WERI-Rb-1 (cell line): Measurements from ENCODE around the gene DIAPH2.

Source experiments
- DNase-seq: peaks from one replicate; pipeline ENCODE4 v3.0.0-alpha.2; 2020
- H3K27ac ChIP-seq: fragments of 250-450 bp; sonication (Bioruptor Pico); 2 replicates; pipeline ENCODE4 v1.5.1; 2020; ENCODE audit warnings: mild to moderate bottlenecking, moderate library complexity
- H3K27me3 ChIP-seq: fragments of 250-450 bp; sonication (Bioruptor Pico); 2 replicates; pipeline ENCODE4 v1.5.1; 2021; ENCODE audit warnings: mild to moderate bottlenecking, low read depth, moderate library complexity; ENCODE audit not compliant: insufficient read depth, severe bottlenecking
- H3K36me3 ChIP-seq: fragments of 250-450 bp; sonication (Bioruptor Pico); 2 replicates; pipeline ENCODE4 v1.5.1; 2020; ENCODE audit warnings: mild to moderate bottlenecking, moderate library complexity
- H3K4me3 ChIP-seq: 2 replicates; pipeline ENCODE4 v1.5.1; 2011; ENCODE audit warnings: low read depth, mild to moderate bottlenecking, control low read depth, low read length
- H3K9me3 ChIP-seq: fragments of 250-450 bp; sonication (Bioruptor Pico); 2 replicates; pipeline ENCODE4 v1.5.1; 2021; ENCODE audit warnings: mild to moderate bottlenecking, moderate library complexity; ENCODE audit not compliant: severe bottlenecking
- TF ChIP-seq, protein P1 (sequence below): IDR thresholded peaks from 2 replicates; pipeline ENCODE4 v1.5.1; 2011; ENCODE audit warnings: low read depth, mild to moderate bottlenecking, control low read depth, inconsistent platforms, low read length

Gene DIAPH2

DNA sequence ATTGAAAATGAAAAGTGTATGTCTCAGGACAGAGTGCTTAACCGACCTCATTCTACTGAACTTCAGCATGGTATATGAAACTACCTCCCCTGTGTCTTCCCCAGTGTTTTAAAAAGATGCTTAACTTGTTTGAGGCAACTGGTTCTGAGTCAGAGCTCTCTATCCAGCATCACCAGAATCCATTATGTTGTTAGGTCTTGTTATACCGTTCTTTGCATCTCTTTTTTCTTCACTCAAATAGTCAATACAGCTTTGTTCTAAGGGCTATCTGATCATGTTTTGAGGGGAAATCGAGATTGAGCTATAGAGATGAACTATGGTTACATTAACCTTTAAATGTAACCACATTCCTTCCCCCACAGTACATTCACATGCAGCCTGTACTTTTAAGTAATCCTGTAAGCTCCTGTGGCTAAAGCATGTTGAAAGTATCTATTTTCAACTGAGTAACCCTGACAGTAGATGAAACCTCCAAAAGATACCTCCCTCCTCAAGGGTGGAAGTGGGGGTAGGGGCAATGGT is 713.4 kb downstream of the DIAPH2 start:
- H3K27me3 ChIP-seq: no peaks in the 10 kb centered on the region
- no peaks in the 10 kb centered on the region for H3K36me3 ChIP-seq
- no peak for DNase-seq
- H3K4me3 ChIP-seq: no peak overlapping the region
- H3K27ac ChIP-seq: no peak overlapping the region
- TF ChIP-seq, protein P1, sequence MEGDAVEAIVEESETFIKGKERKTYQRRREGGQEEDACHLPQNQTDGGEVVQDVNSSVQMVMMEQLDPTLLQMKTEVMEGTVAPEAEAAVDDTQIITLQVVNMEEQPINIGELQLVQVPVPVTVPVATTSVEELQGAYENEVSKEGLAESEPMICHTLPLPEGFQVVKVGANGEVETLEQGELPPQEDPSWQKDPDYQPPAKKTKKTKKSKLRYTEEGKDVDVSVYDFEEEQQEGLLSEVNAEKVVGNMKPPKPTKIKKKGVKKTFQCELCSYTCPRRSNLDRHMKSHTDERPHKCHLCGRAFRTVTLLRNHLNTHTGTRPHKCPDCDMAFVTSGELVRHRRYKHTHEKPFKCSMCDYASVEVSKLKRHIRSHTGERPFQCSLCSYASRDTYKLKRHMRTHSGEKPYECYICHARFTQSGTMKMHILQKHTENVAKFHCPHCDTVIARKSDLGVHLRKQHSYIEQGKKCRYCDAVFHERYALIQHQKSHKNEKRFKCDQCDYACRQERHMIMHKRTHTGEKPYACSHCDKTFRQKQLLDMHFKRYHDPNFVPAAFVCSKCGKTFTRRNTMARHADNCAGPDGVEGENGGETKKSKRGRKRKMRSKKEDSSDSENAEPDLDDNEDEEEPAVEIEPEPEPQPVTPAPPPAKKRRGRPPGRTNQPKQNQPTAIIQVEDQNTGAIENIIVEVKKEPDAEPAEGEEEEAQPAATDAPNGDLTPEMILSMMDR: no peak
- no peaks in the 10 kb centered on the region for H3K9me3 ChIP-seq

DNA sequence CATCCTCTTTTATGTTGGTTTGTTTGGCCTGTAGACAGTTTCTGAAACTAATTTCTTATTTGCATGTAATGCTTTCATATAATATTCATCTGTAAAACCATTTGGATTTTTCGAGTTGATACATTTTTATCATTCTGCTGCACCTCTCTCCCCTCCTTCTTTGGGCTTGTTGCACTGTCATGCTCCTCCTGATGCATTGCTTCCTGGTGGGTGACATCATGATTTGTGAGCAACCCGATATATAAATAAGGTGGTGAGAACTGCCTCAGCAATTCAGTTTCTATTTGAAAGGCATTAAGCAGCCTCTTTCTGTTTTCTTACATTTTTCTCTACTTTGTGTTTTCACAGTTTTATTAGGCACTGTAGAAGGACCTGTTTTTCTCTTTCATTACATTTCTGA is 714.8 kb downstream of the DIAPH2 start:
- Histone ChIP-seq H3K9me3 (no peaks in the 10 kb centered on the region), H3K27ac (no peak overlapping the region), H3K27me3 (no peaks in the 10 kb centered on the region), H3K4me3 (no peak overlapping the region), H3K36me3 (no peaks in the 10 kb centered on the region)
- DNase-seq: no peak
- TF ChIP-seq, protein P1: no peak

DNA sequence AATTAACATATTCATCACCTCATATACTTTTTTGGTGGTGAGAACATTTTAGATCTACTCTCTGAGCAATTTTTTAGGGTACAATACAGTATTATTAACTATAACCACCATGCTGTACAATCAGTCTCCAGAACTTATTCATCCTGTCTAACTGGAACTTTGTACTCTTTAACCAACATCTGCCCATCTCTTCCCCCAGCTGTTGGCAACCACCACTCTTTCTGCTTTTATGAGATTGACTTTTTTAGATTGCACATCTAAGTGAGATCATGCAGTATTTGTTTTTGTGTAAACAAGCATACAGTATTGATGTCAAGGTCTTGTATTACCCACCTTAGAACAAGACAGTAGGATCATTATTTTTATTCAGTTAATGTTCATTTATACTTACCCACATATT is 715.9 kb downstream of the DIAPH2 start:
- no peak for DNase-seq
- TF ChIP-seq, protein P1: no peak
- H3K9me3 ChIP-seq: no peaks in the 10 kb centered on the region
- no peak overlapping the region for H3K4me3 ChIP-seq
- no peaks in the 10 kb centered on the region for H3K36me3 ChIP-seq
- no peaks in the 10 kb centered on the region for H3K27me3 ChIP-seq
- H3K27ac ChIP-seq: no peak overlapping the region

DNA sequence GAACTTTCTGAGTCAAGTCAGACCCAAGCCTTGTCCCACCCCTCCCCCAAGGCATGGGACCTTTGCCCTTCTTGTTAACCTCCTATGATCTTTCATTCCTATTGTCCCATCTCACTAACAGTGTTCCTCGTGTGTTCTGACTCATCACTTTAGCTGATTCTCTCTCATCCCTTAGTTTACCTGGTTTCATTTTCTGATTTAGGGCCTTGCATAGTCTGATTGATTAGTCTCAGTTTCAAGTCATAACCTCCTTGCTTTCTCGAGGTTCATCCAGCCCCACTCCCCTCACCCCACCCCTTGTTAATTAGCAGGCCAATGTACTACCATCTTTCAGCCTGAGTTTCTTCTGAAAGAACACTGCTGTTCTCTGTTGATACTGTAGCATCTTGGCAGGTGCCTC is 716.5 kb downstream of the DIAPH2 start:
- no peak overlapping the region for H3K27ac ChIP-seq
- H3K9me3 ChIP-seq: no peaks in the 10 kb centered on the region
- H3K27me3 ChIP-seq: no peaks in the 10 kb centered on the region
- H3K36me3 ChIP-seq: no peaks in the 10 kb centered on the region
- TF ChIP-seq, protein P1: no peak
- no peak for DNase-seq
- no peak overlapping the region for H3K4me3 ChIP-seq

DNA sequence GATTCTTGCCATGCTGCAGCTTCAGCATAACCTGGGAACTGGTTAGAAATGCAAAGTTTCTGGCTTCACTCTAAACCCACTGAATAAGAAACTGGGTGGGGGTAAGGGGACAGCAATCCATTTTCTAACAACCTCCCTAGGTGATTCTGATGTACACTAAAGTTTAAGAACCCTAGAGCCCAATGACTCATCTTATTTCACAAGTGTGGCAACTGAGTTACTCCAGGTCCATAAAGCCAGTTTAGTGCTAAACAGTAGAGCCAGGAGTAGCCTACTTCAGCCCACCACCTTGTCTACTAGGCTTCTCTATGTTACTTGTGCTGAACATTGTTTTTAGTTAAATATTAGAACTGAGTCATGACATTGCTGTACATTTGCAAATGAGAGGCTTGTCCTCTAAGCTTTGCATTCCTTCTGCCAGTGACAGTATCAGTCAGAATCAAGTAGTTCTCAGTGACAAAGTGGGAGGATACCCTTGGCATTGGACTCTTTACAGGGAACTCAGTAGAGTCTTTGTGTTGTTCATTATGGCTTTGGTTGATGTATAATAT is 717.0 kb downstream of the DIAPH2 start:
- TF ChIP-seq, protein P1: no peak
- H3K4me3 ChIP-seq: no peak overlapping the region
- H3K27ac ChIP-seq: no peak overlapping the region
- no peak for DNase-seq
- H3K36me3 ChIP-seq: no peaks in the 10 kb centered on the region
- H3K9me3 ChIP-seq: no peaks in the 10 kb centered on the region
- no peaks in the 10 kb centered on the region for H3K27me3 ChIP-seq

DNA sequence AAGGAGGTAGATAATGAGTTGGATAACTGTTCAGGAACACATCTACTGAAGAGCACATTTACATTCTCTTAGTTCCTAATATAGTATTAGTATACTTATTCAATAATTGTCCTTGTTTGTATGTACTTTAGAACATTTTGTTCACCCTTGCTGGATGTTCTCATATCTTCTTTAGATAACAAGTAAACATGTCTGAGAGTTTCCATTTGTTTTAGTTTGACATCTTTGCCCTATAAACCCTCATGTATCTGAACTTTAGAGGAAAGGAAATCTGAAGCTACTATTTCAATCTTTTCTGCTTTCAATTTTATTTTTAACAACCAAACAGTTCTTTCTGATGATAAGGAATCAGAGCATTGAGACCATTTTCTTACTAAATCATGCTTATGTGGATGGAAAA is 717.7 kb downstream of the DIAPH2 start:
- TF ChIP-seq, protein P1: no peak
- Histone ChIP-seq H3K9me3 (no peaks in the 10 kb centered on the region), H3K36me3 (no peaks in the 10 kb centered on the region), H3K27me3 (no peaks in the 10 kb centered on the region), H3K27ac (no peak overlapping the region), H3K4me3 (no peak overlapping the region)
- no peak for DNase-seq
